ENCODE results near the gene KRT17. TPM values are rescaled to one million over a fixed set of nuclear protein-coding genes. Genes with fewer than 3 reads are reported as not detected.
"Not testable (repeated sequence)": the region's sequence is repeated elsewhere in the genome, so short reads cannot be mapped to it uniquely, and the experiment has no call there.

KRT17 gene
- total RNA-seq, 1 donor from 2014 or later = 4.1 TPM

DNA sequence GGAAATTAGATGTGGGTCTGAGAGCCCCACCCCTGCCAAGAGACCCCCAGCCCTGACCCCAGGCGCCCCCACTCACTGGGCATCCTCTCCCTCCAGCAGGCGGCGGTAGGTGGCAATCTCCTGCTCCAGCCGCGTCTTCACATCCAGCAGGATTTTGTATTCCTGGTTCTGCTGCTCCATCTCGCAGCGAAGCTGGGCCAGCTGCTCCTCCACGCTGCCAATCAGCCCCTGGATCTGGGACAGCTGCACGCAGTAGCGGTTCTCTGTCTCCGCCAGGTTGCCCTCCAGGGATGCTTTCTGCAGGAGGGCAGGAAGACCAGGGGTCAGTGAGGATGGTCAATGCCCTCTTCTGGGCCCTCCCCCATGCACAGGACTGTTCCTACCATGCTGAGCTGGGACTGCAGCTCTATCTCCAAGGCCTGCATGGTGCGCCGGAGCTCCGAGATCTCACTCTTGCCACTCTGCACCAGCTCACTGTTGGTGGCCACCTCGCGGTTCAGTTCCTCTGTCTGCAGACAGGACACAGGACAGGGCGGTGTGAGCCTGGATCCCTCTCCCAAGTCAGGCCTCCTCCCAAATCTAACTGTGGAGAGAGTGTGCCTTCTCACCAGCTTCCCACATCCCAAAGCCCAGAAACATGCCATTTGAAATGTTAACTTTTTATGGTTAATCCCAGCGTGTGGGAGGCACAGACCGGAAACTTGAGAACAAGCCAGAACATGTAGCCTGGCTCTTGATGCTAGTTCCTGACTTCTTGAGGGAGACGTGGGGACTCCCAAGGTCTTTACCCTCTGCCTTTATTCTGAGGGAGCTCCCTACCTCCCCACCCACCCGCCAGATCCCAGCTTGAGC lies 3.6 kb downstream of the KRT17 start:
- peak; percentile 6 for DNase-seq (ENCODE audit: low read depth)

DNA sequence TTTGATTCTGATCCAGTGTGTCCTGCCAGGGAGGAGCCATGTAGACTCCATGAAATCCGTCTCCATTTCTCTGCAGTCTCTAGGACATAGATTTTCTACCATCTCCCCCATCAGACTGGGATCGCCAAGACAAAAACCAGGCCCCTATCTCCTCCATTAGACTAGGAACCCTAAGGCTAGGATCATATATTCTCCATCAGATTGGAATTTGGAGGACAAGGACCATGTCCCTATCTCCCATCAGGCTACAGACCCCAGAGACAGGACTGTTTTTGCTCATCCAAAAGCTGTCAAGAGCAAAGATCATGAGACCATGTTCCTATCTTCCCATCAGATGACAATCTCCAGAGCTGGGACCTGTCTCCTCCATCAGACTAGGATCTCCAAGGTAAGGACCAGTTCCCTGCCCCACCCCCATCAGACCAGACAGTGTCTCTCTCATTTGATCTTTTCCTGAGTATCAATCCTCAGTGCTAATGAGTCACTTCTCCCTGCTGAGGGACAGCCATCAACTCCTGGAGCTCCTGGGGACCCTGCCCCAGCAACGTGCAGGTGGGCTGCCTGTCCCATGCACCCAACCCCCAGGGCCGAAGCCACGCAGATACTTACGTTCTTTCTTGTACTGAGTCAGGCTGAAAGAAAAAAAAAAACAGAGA lies 4.3 kb downstream of the KRT17 start:
- not testable (repeated sequence) for DNase-seq (ENCODE audit: low read depth)

DNA sequence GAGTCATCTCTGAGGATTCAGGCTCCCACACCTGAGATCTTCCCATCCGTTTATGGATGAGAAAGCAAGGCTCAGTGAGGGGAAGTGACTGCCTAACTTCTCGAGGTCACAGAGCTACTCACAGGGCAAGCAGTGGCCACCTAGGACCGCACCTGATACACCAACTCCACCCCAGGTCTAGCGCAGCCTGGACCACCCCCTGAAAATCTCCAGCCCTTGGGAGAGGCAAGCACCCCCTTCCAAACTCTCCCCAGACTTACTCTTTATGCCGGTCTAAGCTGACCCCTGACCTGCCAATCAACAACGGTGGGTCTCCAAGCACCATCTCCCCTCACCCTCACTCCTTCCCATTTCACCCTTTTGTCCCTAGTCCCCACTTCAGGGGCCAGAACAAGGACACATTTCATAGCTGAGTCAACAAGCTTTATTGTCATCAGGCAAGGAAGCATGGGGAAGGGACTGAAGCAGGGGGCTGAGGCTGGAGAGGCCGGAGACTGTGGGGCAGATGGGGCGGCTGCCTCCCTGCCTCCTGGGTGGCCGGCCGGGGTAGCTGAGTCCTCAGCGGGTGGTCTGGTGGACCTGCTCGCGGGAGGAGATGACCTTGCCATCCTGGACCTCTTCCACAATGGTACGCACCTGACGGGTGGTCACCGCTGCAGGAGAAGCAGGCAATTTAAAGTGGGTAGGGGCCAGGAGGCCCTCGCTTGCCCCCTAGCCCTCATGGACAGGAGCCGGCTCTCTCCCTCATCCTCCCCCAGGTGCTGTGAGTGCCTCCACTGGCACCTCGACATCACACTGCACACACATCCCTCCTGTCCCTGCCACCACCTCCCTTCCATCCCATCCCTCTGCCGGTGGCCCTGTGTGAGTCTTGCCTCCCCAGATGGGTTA lies 5.1 kb downstream of the KRT17 start:
- DNase-seq (ENCODE audit: low read depth) = peak; percentile 11

DNA sequence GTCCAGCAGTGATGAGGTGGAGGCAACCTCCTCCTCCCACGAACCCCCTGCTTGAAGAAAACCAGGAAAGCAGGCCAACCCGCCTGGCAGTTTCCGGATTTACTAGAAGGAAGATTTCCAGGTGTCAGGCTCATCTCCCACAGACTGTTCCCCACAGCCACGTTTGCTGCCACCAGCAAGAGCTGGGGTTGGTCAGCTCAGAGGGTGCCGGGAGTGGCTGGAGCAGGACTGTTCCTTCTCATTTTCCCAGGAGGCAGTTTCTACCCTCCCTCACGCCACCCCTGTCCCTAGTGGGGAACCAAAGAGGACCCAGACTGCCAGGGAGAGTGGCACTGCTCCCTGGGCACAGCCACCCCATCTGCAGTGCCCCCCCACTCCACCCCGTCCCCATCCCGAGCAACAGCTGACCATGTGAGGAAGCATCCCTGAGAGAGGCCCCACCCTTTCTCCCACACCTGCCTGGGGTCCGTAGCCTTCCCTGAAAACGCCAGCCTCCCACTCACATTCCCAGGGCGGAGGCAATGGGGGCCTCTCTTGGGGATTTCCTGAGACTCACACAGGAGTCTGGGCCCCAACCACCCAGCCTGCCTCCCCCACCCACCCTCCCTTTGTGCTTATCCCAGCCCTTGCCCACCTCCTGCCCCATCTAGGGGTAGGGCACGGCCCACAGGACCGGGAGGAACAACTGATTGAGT lies 5.9 kb downstream of the KRT17 start:
- DNase-seq (ENCODE audit: low read depth) = no peak

DNA sequence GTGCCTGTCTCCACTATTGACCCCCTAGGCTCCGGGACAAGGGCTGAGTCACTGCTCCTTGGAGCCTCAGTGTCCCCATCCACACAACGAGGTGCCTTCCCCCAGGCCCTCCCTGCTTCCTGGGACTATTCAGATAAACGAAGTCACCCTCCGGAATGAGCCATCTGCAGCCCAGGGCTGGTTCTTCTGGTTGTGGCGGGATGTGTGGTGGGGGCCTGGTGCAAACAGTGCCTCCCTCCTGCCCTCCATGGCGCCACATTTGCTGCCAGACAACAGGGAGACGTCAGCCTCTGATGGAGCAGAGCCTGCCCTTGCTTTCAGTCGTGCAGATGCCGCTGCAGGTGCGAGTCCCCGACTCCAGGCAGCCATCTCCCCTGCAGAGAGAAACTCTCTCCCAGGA lies 6.7 kb downstream of the KRT17 start:
- no peak for DNase-seq (ENCODE audit: low read depth)

DNA sequence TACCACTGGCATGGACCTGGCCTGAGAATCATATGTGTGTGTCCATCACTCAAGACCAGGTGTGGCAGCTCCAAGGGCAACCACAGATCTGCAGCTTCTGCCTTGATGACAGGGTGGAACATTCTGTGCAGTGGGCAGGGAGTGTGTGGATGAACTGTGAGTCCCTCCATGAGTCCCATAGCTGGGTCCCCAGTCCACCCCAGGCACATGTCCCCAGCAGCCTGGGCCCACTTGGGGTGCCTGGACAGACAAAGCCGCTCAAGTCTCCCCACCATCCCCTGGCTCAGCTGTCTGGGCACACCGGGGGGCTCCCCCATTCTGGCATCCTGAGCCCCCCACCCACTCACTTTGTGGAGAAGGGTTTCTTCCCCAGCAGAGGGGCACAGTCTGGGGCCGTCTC lies 7.2 kb downstream of the KRT17 start:
- DNase-seq (ENCODE audit: low read depth) = no peak

DNA sequence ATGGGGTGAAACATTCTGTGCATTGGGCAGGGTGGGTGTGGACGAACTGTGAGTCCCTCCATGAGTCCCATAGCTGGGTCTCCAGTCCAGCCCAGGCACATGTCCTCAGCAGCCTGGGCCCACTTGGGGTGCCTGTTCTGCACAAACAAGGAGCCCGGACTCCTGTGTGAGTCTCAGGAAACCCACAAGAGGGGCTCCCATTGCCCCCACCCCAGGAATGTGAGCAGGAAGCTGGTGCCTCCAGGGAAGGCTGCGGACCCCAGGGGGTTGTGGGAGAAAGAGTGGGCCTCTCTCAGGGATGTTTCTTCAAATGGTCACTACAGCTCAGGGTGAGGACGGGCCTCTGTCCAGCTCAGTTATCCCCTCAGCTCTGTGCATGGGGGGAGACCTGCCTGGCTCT lies 7.9 kb downstream of the KRT17 start:
- not testable (repeated sequence) for DNase-seq (ENCODE audit: low read depth)

DNA sequence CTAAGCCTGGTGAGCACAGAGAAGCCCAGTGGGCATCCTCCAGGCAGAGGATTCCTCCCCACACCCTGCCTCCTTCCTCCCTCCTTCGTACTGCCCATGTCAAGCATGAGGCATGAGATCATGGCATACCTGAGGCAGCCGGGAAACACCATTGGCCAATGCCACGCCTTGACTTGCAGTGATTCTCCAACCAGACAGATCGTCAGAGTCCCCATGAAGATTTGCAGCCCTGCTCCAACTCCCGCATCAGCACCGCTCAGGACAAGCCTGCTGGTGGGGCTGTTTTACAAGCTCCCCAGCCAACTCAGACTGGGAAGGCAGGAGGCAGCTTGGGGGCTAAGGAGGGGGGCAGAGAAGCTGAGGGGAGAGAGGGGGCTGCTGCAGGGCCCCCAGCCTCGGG lies 8.9 kb downstream of the KRT17 start:
- DNase-seq (ENCODE audit: low read depth) = peak; percentile 26

DNA sequence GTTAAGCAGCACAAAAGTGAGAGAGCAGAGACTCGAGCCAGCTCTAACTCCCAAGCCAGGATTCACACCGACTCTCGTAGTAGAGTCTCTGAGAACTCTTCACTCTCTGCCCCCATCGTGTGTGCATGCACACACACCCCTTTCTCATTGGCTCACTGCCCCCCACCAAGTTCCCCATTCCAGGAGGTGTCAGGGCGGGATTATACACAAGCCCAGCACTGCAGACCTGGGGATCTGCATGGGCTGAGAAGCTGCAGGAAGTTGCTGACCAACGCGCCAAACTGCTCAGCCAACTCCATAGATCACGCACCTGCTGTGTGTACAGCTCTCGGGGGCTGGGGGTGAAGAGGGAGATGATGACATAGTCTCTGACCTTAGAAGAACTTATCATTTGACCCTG lies 9.6 kb downstream of the KRT17 start:
- not testable (repeated sequence) for DNase-seq (ENCODE audit: low read depth)

DNA sequence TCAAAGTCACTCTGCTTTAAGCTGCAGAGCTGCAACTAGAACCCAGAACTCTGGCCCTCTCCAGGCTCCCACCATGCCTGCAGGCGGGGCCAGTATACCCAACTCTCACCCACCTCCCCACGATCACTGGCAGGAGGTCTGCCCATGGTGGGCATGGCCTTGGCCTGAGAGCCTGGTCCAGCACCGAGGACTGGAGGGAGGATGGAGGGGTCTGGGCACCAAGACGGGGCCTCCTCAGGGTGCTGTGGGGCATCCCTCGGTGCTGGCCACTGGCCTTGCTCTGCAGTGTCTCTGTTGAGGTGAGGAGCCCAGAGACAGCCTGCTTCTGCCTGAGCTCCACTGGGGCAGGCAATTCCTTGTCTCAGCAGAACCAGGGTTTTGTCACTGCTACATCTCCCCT lies 10.3 kb downstream of the KRT17 start:
- DNase-seq (ENCODE audit: low read depth) = no peak

DNA sequence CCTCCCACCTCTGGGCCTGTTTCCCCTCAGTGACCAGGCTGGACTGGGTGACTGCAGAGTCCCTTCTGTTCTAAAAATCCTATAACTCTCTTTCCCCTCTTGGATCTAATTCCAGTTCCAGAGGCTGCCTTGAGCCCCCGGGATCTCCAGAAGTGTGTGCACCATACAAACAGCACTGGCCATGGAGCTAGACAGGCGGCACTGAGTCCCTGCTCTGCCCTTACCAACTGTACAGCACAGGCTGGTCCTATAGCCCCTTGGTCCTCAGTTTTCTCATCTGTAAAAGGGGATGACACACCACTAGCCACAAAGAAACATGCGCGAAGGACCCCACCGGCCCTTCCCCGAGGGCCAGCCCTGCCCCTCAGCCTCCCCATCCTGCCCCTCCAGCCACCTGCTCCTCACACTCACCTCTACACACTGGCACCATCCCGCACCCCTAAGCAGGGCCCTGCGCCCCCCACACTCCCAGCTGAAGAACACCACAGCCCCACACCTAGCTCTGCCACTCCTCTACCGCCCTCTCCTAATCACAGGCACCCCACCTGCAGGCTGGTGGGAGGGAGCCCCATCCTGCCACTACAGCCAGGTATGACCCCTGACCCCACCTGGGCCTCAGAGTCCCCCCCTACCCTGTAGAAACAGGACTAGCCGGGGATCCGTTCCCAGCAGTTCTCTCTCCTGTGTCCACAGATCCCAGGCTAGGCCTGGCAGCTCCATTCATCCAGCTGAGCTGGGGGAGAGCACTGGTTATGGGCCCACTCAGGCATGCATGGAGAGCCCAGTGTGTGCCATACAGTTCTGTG lies 10.9 kb downstream of the KRT17 start:
- no peak for DNase-seq (ENCODE audit: low read depth)

DNA sequence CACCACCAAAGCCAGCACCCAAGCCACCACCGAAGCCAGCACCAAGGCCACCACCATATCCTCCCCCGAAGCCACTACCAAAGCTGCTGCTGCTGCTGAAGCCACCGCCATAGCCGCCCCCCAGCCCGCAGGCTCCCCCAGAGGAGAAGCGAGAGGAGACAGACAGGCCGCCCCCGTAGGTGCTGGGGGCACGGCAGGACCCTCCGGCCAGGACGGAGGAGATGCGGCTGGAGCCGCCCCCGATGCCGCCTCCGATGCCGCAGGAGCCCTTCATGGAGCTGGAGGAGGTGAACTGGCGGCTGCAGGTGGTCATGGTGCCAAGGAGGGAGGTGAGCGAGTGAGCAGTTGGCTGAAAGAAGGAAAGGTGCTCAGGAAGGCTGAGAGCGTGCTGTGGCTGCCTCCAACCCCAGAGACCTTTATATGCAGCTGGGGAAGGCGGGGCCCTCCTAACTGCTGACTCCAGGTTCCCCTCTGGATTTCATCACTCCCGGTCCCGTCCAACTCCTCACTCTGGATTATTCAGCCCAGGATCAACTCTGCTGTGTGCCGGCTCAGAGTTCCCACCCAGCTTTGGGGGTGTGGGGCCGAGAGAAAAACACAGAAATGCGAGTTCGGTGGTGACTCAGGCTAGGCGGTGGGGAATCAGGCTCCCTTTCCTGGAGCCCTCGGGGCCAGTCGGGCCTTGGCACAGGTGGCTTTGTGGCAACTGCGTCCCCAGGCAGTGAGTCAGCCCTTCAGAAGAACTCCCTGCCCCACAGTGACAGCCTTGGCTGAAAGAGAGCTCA lies 11.8 kb downstream of the KRT17 start, which contains the start of gene KRT16:
Gene KRT16, minus strand, starts transcription at position 392 of the 785 bp plus-strand sequence. Its CDS starts 79 bp downstream, at position 313.
- DNase-seq (ENCODE audit: low read depth) = peak; percentile 23

DNA sequence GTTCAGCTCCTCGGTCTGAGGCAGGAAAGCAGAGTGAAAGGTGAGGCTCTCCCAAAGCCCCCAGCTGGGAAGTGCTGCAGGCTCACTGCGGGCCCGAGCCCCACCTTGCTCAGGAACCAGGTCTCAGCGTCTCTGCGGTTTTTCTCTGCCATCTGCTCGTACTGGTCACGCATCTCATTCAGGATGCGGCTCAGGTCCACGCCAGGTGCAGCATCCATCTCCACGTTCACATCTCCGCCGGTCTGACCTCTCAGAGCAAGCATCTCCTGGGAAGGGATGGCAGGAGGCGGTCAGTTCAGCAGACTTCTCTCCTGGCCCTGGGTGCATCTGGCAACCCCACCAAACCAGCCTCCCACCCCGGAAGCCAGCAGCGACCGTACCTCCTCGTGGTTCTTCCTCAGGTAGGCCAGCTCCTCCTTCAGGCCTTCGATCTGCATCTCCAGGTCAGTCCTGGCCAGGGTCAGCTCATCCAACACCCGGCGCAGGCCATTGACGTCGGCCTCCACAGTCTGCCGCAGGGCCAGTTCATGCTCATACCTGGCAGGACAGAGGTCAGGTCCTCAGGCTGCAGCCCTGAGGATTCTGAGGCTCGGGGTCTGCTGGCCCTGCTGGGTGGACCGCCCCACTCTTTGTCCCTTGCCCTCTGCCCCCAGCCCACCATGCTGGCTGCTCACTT lies 13.3 kb downstream of the KRT17 start:
- DNase-seq (ENCODE audit: low read depth) = no peak

DNA sequence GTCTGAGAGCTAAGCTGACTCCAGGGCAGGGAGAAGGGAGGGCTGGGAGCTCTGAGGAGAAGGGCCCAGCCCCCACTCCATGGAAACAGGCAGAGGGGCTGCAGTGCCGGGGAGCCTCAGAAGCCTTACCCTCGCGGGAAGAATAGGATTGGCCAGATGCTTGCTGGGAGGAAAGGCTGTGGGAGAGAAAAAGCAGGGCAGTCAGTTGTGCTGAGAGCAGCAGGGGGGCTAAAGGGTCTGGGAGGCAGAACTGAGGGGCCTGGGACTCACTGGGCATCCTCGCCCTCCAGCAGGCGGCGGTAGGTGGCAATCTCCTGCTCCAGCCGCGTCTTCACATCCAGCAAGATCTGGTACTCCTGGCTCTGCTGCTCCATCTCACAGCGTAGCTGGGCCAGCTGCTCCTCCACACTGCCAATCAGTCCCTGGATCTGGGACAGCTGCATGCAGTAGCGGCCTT lies 14.3 kb downstream of the KRT17 start:
- not testable (repeated sequence) for DNase-seq (ENCODE audit: low read depth)

DNA sequence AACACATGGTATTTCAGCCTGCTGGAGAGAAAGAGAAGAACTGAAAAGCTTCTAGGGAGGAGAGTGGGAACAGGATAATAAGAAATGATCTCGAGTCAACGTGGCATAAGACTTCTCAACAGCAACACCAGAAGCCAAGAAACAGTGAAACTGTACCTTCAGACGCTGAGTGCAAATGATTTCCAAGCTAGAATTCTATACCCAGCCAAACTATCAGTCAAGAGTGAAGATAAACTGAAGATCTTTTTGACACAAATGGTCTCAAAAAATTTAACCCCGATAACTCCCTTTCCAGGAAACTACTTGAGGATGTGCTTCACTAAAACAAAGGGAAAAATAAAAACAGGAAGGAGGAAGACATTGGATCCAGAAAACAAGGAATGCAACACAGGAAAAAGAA lies 17.4 kb downstream of the KRT17 start:
- DNase-seq (ENCODE audit: low read depth) = not testable (repeated sequence)

DNA sequence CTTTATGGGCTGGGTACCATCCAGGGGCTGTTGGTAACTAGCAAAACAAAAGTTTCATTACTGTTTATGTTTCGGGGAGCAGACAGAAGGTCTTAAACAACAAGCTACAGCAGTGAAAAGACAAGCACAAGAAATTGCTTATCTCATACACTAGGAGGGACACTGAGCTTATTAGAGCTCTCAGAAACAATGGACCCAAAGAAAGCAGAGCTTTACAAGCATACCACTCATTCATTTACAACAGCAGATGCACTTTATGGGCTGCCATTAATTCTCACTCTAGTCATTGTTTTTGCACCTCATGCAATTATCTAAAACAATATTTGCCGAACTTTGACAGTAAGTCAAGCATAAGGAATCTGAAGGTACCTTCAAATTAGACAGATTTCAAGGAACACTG lies 21.9 kb downstream of the KRT17 start:
- no peak for DNase-seq (ENCODE audit: low read depth)

DNA sequence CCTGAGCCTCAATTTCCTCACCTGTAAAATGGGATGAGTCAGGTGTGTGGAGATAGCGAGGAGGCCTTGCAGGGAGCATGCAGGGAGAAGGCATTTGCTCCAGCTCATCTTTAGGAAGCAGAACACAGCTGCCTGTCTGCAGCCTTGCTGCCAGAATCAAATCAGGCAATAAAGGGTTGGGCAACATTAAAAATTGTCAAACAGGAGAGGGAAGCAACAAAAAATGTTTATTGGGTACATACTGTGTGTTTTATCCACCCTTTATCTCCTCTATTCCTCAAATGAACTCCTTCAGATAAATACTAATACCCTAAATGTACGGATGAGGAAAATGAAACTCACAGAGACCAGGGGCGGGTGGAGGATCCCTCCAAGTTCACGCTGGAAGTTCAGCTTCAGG lies 24.1 kb downstream of the KRT17 start:
- no peak for DNase-seq (ENCODE audit: low read depth)

DNA sequence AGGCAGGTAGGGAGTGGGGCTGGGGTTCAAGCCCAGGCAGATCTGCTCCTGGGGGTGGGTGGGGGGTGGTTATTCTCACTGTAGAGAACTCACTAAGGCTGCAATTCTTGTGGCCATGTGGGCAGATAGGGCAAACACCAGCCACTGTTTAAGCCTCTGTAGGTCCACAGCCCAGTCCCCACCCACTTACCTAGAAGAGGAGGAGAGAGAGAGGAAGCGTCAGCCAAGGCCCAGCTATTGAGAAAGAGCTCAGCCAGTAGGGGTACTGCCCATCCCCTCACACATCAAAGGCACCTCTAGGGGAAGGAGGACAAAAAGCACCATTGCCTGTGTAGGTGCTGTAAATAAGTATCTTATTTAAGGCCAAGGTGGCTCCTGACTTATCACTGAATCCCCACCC lies 24.7 kb downstream of the KRT17 start:
- DNase-seq (ENCODE audit: low read depth) = no peak

DNA sequence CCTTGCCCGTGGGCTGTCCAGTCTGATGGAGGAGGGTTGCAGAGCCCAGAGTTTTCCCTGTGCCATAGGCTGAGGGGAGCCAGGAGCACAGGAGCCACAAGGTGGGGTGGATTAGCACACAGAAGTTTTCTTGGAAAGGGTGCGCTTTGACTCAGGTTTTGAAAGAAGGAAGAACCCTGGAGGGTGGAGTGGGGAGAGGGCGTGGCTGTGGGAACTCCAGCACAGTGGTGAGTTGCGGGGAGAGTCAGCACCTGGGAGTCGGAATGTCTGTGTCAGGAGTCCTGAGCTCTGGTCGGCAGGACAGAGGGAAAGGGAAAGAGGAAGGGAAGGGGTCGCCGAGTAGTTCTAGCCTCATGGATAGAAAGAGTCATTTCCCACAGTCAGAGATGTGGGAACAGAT lies 28.8 kb downstream of the KRT17 start:
- no peak for DNase-seq (ENCODE audit: low read depth)

Measured in renal cortical epithelial cell (primary cell).